Ishikawa (cell line): Measurements from ENCODE around the gene MXD3.

Source experiments
- CEBPB ChIP-seq: IDR thresholded peaks from 2 replicates; pipeline ENCODE4 v1.6.1; 2012
- CREB1 ChIP-seq: IDR thresholded peaks from 2 replicates; pipeline ENCODE4 v1.6.1; 2012; ENCODE audit warnings: low read depth
- EGR1 ChIP-seq: IDR thresholded peaks from 2 replicates; pipeline ENCODE4 v1.6.1; 2012
- EP300 ChIP-seq: IDR thresholded peaks from 2 replicates; pipeline ENCODE4 v1.6.1; 2012; ENCODE audit warnings: borderline replicate concordance
- FOXM1 ChIP-seq: IDR thresholded peaks from 2 replicates; pipeline ENCODE4 v1.6.1; 2012; ENCODE audit warnings: low read depth, borderline replicate concordance
- NFIC ChIP-seq: IDR thresholded peaks from 2 replicates; pipeline ENCODE4 v1.6.1; 2012
- RAD21 ChIP-seq: IDR thresholded peaks from 2 replicates; pipeline ENCODE4 v1.6.1; 2012; ENCODE audit warnings: low read depth
- TAF1 ChIP-seq: IDR thresholded peaks from 2 replicates; pipeline ENCODE4 v1.6.1; 2012; ENCODE audit warnings: low read depth, mild to moderate bottlenecking
- TCF12 ChIP-seq: IDR thresholded peaks from 2 replicates; pipeline ENCODE4 v1.6.1; 2012; ENCODE audit warnings: low read depth
- TEAD4 ChIP-seq: IDR thresholded peaks from 2 replicates; pipeline ENCODE4 v1.6.1; 2012
- YY1 ChIP-seq: IDR thresholded peaks from 2 replicates; pipeline ENCODE4 v1.6.1; 2012; ENCODE audit warnings: low read depth
- ZBTB7A ChIP-seq: IDR thresholded peaks from 2 replicates; pipeline ENCODE4 v1.6.1; 2012; ENCODE audit warnings: low read depth
- TF ChIP-seq, protein P1 (sequence below): IDR thresholded peaks from 2 replicates; pipeline ENCODE4 v1.6.1; 2012
- TF ChIP-seq, protein P2 (sequence below): IDR thresholded peaks from 2 replicates; pipeline ENCODE4 v1.6.1; 2012; ENCODE audit warnings: low read depth, mild to moderate bottlenecking
- TF ChIP-seq, protein P3 (sequence below): IDR thresholded peaks from 2 replicates; pipeline ENCODE4 v1.6.1; 2012

Gene MXD3

DNA sequence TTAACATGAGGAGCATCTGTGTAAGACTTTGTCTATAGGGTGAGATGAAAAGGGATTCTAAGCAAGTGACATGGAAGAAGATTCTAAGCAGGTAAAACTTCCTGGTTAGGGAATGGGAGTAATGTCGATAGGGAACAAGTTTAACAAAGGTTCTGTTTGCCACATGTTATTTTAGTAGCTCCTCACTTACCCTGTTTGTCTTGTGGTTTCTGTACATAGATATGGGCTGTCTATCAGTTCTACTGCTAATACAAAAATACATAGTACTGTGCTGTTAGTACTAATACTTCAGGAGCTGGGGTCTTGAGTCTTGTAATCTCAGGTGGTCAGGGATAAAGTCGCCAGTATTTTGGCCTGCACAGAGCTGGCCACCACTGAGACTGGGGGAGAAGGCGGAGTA is 41.0 kb downstream of the MXD3 start:
- TF ChIP-seq YY1: no peak
- no peak for TF ChIP-seq CREB1
- no peak for TF ChIP-seq EP300
- no peak for TF ChIP-seq TCF12
- no peak for TF ChIP-seq ZBTB7A
- TF ChIP-seq EGR1: no peak
- TF ChIP-seq, protein P1, sequence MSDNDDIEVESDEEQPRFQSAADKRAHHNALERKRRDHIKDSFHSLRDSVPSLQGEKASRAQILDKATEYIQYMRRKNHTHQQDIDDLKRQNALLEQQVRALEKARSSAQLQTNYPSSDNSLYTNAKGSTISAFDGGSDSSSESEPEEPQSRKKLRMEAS: no peak
- no peak for TF ChIP-seq CEBPB
- no peak for TF ChIP-seq NFIC
- TF ChIP-seq RAD21: no peak
- no peak for TF ChIP-seq FOXM1
- no peak for TF ChIP-seq TAF1
- TF ChIP-seq TEAD4: no peak
- TF ChIP-seq, protein P2, sequence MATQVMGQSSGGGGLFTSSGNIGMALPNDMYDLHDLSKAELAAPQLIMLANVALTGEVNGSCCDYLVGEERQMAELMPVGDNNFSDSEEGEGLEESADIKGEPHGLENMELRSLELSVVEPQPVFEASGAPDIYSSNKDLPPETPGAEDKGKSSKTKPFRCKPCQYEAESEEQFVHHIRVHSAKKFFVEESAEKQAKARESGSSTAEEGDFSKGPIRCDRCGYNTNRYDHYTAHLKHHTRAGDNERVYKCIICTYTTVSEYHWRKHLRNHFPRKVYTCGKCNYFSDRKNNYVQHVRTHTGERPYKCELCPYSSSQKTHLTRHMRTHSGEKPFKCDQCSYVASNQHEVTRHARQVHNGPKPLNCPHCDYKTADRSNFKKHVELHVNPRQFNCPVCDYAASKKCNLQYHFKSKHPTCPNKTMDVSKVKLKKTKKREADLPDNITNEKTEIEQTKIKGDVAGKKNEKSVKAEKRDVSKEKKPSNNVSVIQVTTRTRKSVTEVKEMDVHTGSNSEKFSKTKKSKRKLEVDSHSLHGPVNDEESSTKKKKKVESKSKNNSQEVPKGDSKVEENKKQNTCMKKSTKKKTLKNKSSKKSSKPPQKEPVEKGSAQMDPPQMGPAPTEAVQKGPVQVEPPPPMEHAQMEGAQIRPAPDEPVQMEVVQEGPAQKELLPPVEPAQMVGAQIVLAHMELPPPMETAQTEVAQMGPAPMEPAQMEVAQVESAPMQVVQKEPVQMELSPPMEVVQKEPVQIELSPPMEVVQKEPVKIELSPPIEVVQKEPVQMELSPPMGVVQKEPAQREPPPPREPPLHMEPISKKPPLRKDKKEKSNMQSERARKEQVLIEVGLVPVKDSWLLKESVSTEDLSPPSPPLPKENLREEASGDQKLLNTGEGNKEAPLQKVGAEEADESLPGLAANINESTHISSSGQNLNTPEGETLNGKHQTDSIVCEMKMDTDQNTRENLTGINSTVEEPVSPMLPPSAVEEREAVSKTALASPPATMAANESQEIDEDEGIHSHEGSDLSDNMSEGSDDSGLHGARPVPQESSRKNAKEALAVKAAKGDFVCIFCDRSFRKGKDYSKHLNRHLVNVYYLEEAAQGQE: no peak
- TF ChIP-seq, protein P3, sequence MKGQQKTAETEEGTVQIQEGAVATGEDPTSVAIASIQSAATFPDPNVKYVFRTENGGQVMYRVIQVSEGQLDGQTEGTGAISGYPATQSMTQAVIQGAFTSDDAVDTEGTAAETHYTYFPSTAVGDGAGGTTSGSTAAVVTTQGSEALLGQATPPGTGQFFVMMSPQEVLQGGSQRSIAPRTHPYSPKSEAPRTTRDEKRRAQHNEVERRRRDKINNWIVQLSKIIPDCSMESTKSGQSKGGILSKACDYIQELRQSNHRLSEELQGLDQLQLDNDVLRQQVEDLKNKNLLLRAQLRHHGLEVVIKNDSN: no peak

GRCh38 chr5:177269976-177270375 is 41.7 kb downstream of the MXD3 start:
- TF ChIP-seq TAF1 (no peak), YY1 (no peak), EGR1 (no peak), FOXM1 (no peak), RAD21 (no peak), ZBTB7A (no peak), CREB1 (no peak), NFIC (no peak), CEBPB (no peak), TCF12 (no peak), TEAD4 (no peak), EP300 (no peak)
- TF ChIP-seq, protein P1: no peak

GRCh38 chr5:177269232-177269895 is 42.3 kb downstream of the MXD3 start:
- TF ChIP-seq EP300 (no peak), EGR1 (no peak), TEAD4 (no peak), NFIC (no peak), ZBTB7A (no peak), FOXM1 (no peak), YY1 (no peak), TCF12 (no peak), CREB1 (no peak), TAF1 (no peak), RAD21 (no peak), CEBPB (no peak)
- TF ChIP-seq, protein P2: no peak
- TF ChIP-seq, protein P1: no peak
- TF ChIP-seq, protein P3: no peak

DNA sequence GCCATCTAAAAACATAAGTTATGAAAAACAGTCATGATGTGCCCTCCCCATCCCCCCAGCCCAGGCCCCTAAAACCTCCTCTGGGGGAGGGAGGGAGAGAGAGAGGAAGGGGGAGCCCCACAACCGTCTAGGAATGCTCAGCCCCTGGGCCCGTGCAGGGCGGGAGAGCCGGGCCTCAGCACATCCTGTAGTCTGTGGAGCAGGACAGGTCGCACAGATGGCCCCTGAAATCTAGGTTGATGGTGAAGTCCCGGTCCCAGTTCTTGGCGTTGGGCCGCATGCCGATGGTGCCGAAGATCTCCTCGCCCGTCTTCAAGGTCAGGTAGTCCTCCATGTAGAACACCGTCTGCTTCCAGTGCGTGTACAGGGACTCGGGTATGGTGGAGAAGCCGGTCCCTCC is 46.3 kb downstream of the MXD3 start:
- TF ChIP-seq CEBPB: no peak
- no peak for TF ChIP-seq FOXM1
- no peak for TF ChIP-seq YY1
- no peak for TF ChIP-seq TAF1
- TF ChIP-seq, protein P2: no peak
- no peak for TF ChIP-seq RAD21
- TF ChIP-seq CREB1: no peak
- TF ChIP-seq TEAD4: no peak
